GM12892 (cell line): ENCODE measurements around the gene WFS1.

Source experiments
- POLR2A ChIP-seq: IDR thresholded peaks from 2 replicates; pipeline ENCODE4 v1.6.1; 2011; ENCODE audit warnings: low read depth, low read length, control low read depth
- POLR2AphosphoS5 ChIP-seq: IDR thresholded peaks from 2 replicates; pipeline ENCODE4 v1.6.1; 2011; ENCODE audit warnings: low read depth, low read length, control low read depth

- TF ChIP-seq POLR2A (no peak), POLR2AphosphoS5 (no peak)
Measured at GRCh38 chr4:6320663-6321062, 51.0 kb downstream of the WFS1 start.
